Measurements from ENCODE around the gene DHX34.
"Not testable (repeated sequence)": the region's sequence is repeated elsewhere in the genome, so short reads cannot be mapped to it uniquely, and the experiment has no call there.

Gene DHX34

DNA sequence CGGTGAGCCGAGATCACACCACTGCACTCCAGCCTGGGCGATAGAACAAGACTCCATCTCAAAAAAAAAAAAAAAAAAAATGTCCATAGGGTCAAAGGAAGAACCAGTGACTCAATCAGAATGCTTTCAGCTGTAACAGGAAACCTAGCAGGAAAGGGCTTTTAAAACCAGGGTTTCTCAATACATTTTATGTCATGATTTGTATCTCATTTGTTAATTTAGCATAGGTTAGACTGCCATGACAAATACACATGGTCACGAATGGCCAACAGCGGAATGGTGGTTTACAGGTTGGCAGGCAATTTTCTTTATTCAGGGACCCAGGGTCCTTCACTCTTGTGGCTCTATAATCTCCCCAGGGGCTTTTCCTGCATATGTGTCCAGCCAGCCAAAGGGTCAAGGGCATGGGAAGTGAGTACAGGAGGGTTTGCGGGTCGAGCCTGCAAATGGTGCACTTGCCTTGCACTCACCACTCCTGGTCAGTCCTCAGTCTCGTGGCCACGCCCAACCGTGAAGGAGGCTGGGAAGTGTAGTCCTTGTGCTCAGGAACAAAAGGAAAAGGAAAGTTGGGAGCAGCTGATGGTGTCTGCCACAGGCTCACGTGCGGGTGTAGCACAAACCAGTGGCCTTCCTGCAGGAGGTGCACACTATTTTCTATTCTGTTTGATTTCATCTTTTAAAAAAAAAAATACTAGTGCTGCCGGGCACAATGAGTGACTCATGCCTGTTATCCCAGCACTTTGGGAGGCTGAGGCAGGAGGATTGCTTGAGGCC is 14.8 kb downstream of the DHX34 start:
- in situ Hi-C loops (cut with HindIII; ENCODE audit: low sequenced_read_pairs) = no loop called here

- in situ Hi-C loops (cut with HindIII; ENCODE audit: low sequenced_read_pairs) = not testable (repeated sequence)
Observed at GRCh38 chr19:47365455-47365854, 16.3 kb downstream of the DHX34 start.

GRCh38 chr19:47370045-47370611 is 21.0 kb downstream of the DHX34 start:
- in situ Hi-C loops (cut with HindIII; ENCODE audit: low sequenced_read_pairs) = no loop called here

DNA sequence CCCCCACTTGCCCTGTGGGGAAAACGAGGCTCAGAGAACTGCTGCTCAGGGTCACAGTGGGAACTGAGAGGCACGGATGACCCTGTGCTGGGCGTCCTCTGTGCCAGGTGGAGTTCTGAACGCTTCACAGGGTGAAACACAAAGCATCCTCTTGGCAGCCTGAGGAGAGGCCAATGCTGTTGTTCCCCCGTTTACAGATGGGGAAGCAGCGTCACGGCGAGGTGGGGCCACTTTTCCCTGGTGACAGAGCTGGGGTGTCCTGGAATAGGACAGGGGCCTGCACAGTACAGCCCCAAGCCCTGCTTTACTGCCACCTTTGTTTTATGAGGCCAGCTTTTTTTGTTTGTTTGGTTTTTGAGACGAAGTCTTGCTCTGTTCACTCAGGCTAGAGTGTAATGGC is 22.1 kb downstream of the DHX34 start:
- in situ Hi-C loops (cut with HindIII; ENCODE audit: low sequenced_read_pairs) = no loop called here

GRCh38 chr19:47372603-47373002 is 23.5 kb downstream of the DHX34 start:
- in situ Hi-C loops (cut with HindIII; ENCODE audit: low sequenced_read_pairs) = no loop called here

GRCh38 chr19:47373246-47374240 is 24.4 kb downstream of the DHX34 start:
- in situ Hi-C loops (cut with HindIII; ENCODE audit: low sequenced_read_pairs) = no loop called here

DNA sequence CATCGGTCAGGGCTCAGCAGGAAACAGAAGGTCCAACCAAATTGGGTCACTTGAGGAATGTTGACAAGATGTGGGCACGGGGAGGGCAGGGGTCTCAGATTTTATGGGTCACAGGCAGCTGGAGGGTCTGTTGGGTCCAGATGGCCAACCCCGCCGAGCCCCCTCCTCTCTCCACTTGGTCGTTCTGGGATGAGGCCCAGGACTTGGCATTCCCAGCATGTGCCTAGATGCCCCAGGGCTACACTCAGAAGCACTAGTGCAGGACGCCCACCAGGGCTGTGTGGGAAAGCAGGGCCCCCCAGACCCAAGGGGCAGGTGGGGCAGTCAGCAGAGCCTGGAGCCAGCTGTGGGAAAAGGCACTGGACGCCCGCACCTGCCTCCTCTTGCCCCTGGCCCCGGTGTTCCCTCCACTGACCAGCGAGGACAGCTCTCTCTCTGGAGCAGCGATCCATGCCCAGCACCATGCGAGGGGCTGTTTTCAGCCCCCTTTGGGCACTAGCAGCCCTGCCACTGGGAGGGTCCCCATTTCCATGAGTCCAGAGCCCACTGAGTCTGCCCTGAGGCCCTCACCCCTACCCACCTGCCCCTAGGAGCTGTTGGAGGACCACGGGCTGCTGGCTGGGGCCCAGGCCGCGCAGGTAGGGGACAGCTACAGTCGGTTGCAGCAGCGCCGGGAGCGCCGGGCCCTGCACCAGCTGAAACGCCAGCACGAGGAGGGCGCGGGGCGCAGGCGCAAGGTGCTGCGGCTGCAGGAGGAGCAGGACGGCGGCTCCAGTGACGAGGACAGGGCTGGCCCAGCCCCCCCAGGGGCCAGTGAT is 26.0 kb downstream of the DHX34 start:
- in situ Hi-C loops (cut with HindIII; ENCODE audit: low sequenced_read_pairs) = no loop called here

DNA sequence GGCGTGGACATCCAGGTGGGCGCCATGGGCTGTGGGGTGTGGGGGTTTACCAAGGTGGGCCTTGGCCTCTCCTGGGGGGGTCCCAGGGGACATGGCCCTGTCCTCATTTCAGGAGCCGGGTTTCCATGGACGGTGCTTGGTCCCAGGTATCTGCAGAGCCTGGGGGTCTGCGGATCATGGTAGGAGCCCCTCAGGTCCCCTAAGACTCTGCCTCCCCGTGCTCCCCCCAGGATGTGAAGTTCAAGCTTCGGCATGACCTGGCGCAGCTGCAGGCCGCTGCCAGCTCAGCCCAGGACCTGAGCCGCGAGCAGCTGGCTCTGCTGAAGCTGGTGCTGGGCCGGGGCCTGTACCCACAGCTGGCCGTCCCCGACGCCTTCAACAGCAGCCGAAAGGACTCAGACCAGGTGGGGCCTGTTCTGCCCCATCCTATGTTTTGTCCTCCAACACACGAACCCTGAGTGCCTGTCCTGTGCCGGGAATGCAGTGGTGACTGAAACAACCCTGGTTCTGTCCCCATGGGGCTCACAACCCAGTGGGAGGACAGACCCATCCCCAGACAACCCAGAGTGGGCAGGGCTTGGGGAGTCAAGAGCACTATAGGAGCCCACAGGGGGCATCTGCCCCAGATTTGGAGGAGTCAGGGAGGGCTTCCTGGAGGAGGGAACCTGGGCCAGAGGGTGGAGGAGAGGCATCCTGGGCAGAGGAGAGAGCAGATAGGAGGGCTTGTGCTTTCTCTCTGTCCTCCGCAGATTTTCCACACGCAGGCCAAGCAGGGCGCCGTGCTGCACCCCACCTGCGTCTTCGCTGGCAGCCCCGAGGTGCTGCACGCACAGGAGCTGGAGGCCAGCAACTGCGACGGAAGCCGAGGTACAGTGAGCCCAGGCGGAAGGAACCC is 26.8 kb downstream of the DHX34 start:
- in situ Hi-C loops (cut with HindIII; ENCODE audit: low sequenced_read_pairs) = no loop called here

GRCh38 chr19:47376589-47377144 is 27.6 kb downstream of the DHX34 start:
- in situ Hi-C loops (cut with HindIII; ENCODE audit: low sequenced_read_pairs) = no loop called here

- in situ Hi-C loops (cut with HindIII; ENCODE audit: low sequenced_read_pairs) = no loop called here
Observed at GRCh38 chr19:47377208-47377701, 28.1 kb downstream of the DHX34 start.

- in situ Hi-C loops (cut with HindIII; ENCODE audit: low sequenced_read_pairs) = no loop called here
Observed at GRCh38 chr19:47377801-47378200, 28.7 kb downstream of the DHX34 start.

- in situ Hi-C loops (cut with HindIII; ENCODE audit: low sequenced_read_pairs) = no loop called here
Observed at GRCh38 chr19:47378246-47378645, 29.1 kb downstream of the DHX34 start.

DNA sequence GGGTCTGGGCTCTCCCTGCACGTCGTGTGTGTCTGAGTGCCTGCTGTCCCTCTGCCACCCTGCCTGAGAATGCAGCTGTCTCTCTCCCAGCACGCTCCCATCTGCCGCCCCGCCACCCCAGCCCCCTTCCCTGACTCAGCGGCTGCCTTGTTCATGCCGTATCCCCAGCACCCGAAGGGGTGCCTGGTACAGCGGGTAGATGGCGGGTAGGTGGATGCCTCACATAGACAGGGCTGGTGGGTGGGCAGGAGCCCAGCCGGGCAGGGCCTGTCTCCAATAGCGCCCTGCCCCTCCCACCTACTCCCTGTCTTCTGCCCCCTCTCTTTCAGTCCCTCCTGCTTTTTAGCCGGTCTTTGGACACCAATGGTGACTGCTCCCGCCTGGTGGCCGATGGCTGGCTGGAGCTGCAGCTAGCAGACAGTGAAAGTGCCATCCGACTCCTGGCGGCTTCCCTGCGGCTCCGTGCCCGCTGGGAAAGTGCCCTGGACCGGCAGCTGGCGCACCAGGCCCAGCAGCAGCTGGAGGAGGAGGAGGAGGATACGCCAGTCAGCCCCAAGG is 30.3 kb downstream of the DHX34 start:
- in situ Hi-C loops (cut with HindIII; ENCODE audit: low sequenced_read_pairs) = no loop called here

DNA sequence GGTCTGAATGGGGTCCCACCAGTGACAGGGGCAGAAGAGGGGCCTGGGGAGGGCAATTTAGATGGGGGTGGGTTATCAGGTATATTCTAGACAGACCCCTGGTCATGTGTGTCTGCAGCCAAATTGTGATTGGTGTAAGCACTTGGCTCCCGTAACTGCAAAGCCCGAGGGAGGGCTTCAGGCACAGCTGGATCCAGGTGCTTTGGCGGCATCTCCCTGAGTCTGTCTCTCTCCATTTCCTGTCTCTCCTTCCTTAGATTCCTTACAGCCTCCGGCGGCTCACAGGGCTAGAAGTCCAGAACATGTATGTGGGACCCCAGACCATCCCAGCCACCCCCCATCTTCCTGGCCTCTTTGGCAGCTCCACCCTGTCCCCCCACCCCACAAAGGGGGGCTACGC is 31.4 kb downstream of the DHX34 start:
- in situ Hi-C loops (cut with HindIII; ENCODE audit: low sequenced_read_pairs) = no loop called here

- in situ Hi-C loops (cut with HindIII; ENCODE audit: low sequenced_read_pairs) = no loop called here
Observed at GRCh38 chr19:47381121-47381520, 32.0 kb downstream of the DHX34 start.

DNA sequence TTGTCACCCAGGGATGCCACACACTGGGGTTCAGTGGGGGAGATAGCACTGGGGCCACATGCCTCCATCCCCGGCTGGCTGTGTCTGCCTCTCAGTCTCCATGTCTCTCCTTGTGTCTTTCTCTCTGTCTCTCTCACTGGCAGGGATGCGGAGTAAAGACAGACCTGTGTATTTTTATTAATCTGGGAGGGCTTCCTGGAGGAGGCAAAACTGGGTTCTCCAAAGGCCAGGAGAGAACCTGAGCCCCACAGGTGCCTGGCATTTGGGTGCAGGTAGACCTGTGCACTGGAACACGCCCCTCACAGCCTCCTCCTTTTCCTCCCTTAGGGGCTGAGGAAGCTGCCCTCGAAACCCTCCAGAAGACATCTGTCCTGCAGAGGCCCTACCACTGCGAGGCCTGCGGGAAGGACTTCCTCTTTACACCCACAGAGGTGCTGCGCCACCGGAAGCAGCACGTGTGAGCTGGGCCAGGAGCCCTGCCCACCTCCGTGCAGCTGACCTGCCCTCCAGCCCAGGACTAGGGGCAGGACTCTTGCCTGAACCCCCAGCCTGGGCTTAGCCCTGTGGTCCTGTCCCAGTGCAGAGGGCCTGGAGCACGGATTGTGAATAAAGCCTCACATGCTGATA is 32.7 kb downstream of the DHX34 start:
- in situ Hi-C loops (cut with HindIII; ENCODE audit: low sequenced_read_pairs) = no loop called here

DNA sequence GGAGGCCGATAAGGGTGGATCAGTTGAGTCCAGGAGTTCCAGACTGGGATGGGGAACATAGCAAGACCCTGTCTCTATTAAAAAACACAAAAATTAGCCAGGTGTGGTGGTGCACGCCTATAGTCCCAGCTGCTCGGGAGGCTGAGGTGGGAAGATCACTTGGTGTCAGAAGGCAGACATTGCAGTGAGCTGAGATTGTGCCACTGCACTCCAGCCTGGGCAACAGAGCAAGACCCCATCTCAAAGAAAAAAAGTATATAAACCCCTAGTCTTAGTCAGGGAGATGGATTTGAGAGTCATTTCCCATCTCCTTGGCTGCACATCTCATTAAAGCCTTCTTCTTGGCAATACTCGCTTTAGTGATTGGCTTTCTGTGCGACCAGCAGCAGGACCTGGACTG is 34.8 kb downstream of the DHX34 start:
- in situ Hi-C loops (cut with HindIII; ENCODE audit: low sequenced_read_pairs) = not testable (repeated sequence)

DNA sequence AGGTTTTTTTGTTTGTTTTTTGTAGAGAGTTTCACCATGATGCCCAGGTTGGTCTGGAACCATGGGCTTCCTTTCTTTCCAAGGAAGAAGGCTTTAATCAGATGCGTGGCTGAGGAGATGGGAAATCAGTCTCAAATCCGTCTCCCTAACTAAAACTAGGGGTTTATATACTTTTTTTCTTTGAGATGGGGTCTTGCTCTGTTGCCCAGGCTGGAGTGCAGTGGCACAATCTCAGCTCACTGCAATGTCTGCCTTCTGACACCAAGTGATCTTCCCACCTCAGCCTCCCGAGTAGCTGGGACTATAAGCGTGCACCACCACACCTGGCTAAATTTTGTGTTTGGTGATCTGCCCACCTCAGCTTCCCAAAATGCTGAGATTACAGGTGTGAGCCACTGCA is 35.4 kb downstream of the DHX34 start:
- in situ Hi-C loops (cut with HindIII; ENCODE audit: low sequenced_read_pairs) = not testable (repeated sequence)
